Pancreas (tissue), 10 donors: ENCODE results near the gene SPACA5. TPM values are rescaled to one million over a fixed set of nuclear protein-coding genes. Genes with fewer than 3 reads are reported as not detected.
"Not testable (repeated sequence)": the region's sequence is repeated elsewhere in the genome, so short reads cannot be mapped to it uniquely, and the experiment has no call there.

Experiments used
- ATAC-seq, 4 donors: fragments of 200-7000 bp; cut with Tn5 transposase; one replicate each; pipeline versions ENCODE4 v1.8.0 to v1.9.1; 2020; ENCODE audit warnings: mild to moderate bottlenecking in 4 of 4, moderate library complexity in 4 of 4
- DNase-seq, 6 donors: peaks; one replicate each; pipeline ENCODE4 v3.0.0-alpha.2; 2020
- FAIRE-seq: peaks from 2 replicates; lab custom pipeline; 2012; peaks lifted over from hg19 to GRCh38; lab: Jason Lieb, UNC
- H3K27ac ChIP-seq, 4 donors: fragments of 200-600 bp; sonication (generic); 1 replicate in 3 of 4; 2 replicates in 1 of 4; pipeline versions ENCODE4 v1.5.0 to v1.8.0; 2020
- H3K27me3 ChIP-seq, 4 donors: fragments of 200-600 bp; one replicate each; pipeline ENCODE4 v1.8.0; 2021
- H3K36me3 ChIP-seq, 3 donors: fragments of 200-600 bp; sonication (generic) in 1 of 3; one replicate each; pipeline versions ENCODE4 v1.5.0 to v1.8.0; 2020 to 2021
- H3K4me1 ChIP-seq, 3 donors: fragments of 200-600 bp; one replicate each; pipeline ENCODE4 v1.8.0; 2021
- H3K4me3 ChIP-seq, 4 donors: fragments of 200-600 bp; sonication (generic) in 2 of 4; one replicate each; pipeline versions ENCODE4 v1.5.0 to v1.8.0; 2020 to 2021
- H3K9me3 ChIP-seq, 4 donors: fragments of 200-600 bp; one replicate each; pipeline ENCODE4 v1.8.0; 2021
- WGBS, 2 donors: extraction: QIAGEN DNeasy Blood & Tissue Kit; methylation state at CpG; one replicate each; pipeline ENCODE4 v1.1.7; 2013; 5-methylcytosine and 5-hydroxymethylcytosine counted together
- intact Hi-C, 3 donors: fragments of 100-400 bp; cut with DNase I; formaldehyde crosslinking; loops; one replicate each; pipeline versions ENCODE4 v1.11.1 to v1.14.2; 2022
- polyA plus RNA-seq, 2 donors: library from polyadenylated mRNA; stranded (reverse); fragments of 200-250 nt; gene quantifications; one replicate each; pipeline ENCODE4 v1.2.3, GENCODE V29; 2013
- total RNA-seq, 6 donors: library from RNA; stranded (reverse); fragmentation: NEBNext Ultra II Directional in 4 of 6; extraction: Animal tissue kit (Norgen Biotek cat#: 25700) in 4 of 6; gene quantifications; one replicate each; pipeline versions ENCODE4 v1.2.1 to v1.2.4, GENCODE V29; 2021 to 2023
- TF ChIP-seq, protein P1 (sequence below), 4 donors: fragments of 200-600 bp; sonication (generic) in 3 of 4; IDR thresholded peaks; one replicate each; pipeline versions ENCODE4 v1.5.0 to v1.8.0; 2021; ENCODE audit warnings: antibody characterized with exemption in 4 of 4
- donor health status: healthy with polysubstance abuse.
- donor health status: DM: no; HTN: no; CAD: no; lungs with moderate emphysema.
- donor health status: DM: no; HTN: no; CAD: no.
- donor health status: control.
- donor health status: control.
- donor health status: Bipolar disorder and iron deficiency.
- donor health status: DM: yes; HTN: yes; CAD: no.
- donor health status: DM: no; HTN: no; CAD: no.
- donor health status: DM: no; HTN: no; CAD: no.
- donor health status: DM: yes; HTN: yes; CAD: no.

The SPACA5 gene
- total RNA-seq (not detected), polyA plus RNA-seq (not detected)

DNA sequence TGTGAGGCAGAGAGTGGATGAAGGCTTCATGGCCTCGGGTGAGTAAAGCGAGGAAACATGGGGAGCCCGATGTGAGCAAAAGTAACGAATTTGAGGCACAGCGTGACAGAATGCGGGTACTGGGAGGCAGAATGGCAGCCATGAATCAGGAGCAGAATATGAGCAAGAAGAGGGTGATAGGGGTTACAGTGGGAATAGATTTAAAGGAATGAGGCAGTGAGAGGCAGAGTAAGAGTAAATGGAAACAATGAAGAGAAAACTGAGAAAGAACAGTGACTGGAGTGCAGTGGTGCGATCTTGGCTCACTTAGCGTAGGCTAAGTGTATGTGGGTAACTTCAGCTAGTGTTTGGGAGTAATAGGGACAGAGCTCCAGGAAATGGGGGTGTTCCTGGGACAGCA is at the start of gene SPACA5:
SPACA5 (plus strand) TSS at position 301 of the 400 bp plus-strand sequence. CDS start 815 bp downstream, outside the sequence.
- DNase-seq, ATAC-seq, H3K4me1 ChIP-seq, FAIRE-seq, intact Hi-C loops, H3K36me3 ChIP-seq, H3K27me3 ChIP-seq, H3K27ac ChIP-seq, H3K4me3 ChIP-seq, H3K9me3 ChIP-seq: not testable (repeated sequence)
- no CpG with 5 or more reads among the region's 8 CpGs for WGBS, 2 donors

DNA sequence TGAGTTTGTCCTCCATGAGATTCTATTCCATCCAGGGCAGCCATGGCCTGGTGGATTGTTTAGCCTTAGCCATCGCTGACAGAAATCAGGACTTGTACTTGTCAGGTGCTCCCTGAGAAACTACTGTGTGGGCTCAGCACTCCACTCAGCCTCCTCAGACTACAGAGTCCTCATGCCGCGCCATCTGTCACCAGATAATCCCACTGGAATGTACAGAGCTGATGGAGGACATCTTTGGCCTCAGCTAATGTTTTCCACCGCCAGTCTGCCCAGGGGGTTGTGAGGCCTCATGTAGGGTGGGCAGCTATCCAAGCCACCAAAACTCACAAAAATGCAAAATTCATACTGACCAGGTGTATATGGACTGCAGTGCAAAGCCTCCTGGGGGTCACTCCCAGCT is 48.6 kb upstream of the SPACA5 start:
- 84 to 86% methylated on average over 3 to 4 of the region's 4 CpGs for WGBS, 2 donors
- intact Hi-C loops, result not testable (repeated sequence)

DNA sequence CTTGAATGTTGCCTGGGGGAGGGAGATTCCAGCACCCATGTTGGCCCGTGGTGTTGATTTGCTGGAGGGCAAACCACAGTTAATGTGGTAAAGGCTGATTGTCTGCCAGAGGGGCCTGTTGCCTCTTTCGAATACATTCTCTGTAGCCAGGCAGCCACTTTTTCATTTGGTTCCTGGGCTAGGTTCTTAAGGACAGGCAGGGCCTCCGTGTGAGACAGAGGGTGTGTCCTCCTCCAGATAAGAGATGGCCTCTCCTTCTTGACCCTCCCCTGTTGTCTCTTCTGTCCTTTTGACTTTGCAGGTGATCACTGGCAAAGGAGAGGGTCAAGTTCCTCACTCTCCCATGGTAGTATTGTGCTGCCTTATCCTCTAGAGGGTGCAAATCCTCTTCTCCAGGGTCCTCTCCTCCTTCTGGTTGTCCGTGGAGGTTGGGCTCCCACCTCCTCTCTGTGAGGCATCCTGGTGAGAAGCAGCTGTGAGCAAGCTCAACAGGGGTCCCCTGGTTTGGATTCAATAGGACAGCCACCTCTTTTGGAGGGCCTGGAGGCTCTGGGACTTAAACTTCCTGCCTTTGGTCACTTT is 47.9 kb upstream of the SPACA5 start:
- H3K4me3 ChIP-seq, result no peak overlapping the region
- intact Hi-C loops, result no loop called here
- peak; percentile 64 to 86 (median 78) for ATAC-seq
- no peaks in the 10 kb centered on the region for H3K4me1 ChIP-seq
- FAIRE-seq, result no peak
- no peaks in the 10 kb centered on the region for H3K9me3 ChIP-seq
- H3K36me3 ChIP-seq, result no peaks in the 10 kb centered on the region
- WGBS, 2 donors, result 25 to 29% methylated on average over 4 of the region's 4 CpGs
- peak in 1 of 6 donors; percentile 6 for DNase-seq
- no peaks in the 10 kb centered on the region for H3K27me3 ChIP-seq
- H3K27ac ChIP-seq, result no peak overlapping the region
- TF ChIP-seq, protein P1, sequence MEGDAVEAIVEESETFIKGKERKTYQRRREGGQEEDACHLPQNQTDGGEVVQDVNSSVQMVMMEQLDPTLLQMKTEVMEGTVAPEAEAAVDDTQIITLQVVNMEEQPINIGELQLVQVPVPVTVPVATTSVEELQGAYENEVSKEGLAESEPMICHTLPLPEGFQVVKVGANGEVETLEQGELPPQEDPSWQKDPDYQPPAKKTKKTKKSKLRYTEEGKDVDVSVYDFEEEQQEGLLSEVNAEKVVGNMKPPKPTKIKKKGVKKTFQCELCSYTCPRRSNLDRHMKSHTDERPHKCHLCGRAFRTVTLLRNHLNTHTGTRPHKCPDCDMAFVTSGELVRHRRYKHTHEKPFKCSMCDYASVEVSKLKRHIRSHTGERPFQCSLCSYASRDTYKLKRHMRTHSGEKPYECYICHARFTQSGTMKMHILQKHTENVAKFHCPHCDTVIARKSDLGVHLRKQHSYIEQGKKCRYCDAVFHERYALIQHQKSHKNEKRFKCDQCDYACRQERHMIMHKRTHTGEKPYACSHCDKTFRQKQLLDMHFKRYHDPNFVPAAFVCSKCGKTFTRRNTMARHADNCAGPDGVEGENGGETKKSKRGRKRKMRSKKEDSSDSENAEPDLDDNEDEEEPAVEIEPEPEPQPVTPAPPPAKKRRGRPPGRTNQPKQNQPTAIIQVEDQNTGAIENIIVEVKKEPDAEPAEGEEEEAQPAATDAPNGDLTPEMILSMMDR (IDR thresholded peaks at IDR 0.05), result peak in 2 of 4 donors; percentile 9

More for the DNA sequence above, 48.6 kb upstream of the SPACA5 start:
- not testable (repeated sequence) for ATAC-seq, FAIRE-seq, H3K4me3 ChIP-seq, H3K9me3 ChIP-seq, DNase-seq, H3K27ac ChIP-seq, H3K36me3 ChIP-seq, H3K4me1 ChIP-seq, H3K27me3 ChIP-seq

DNA sequence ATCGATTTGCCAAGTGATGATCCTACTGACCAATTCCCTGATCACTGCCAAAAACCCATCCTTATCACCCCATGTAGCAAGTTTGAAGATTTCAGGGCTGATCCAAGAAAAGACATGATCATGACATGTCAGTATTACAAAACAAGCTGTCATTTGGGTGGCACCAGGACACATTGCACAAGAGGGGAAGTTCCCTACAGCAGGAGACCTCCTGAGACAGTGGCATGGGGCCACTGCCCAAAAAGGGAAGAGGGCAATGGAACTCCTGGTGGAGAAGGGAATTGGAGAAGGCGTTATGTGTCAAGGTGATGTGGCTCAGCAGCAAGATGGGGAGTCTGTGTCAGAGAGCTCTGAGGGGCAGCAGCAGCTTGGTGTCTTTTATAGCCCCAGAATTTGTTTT is 46.4 kb upstream of the SPACA5 start:
- no peaks in the 10 kb centered on the region for H3K4me1 ChIP-seq
- no peak overlapping the region for H3K4me3 ChIP-seq
- ATAC-seq (no peak), DNase-seq (no peak), FAIRE-seq (no peak)
- H3K9me3 ChIP-seq, result no peaks in the 10 kb centered on the region
- no peak overlapping the region for H3K27ac ChIP-seq
- H3K36me3 ChIP-seq, result no peaks in the 10 kb centered on the region
- WGBS, 2 donors, result 59 to 87% methylated on average over 2 of the region's 2 CpGs
- intact Hi-C loops, result no loop called here
- H3K27me3 ChIP-seq, result no peaks in the 10 kb centered on the region
- TF ChIP-seq, protein P1 (IDR thresholded peaks at IDR 0.05), result no peak

DNA sequence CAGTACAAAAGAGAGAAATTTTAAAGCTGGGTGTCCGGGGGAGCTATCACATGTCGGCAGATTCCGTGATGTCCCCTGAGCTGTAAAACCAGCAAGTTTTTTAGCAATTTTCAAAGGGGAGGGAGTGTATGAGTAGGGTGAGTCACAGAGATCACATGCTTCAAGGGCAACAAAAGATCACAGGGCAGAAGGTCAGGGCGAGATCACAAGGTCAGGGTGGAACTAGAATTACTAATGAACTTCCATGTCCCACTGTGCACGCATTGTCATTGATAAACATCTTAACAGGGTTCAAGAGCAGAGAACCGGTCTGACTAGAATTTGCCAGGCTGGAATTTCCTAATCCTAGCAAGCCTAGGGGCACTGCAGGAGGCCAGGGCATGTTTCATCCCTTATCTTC is 45.0 kb upstream of the SPACA5 start:
- ATAC-seq, H3K4me1 ChIP-seq, H3K36me3 ChIP-seq, H3K9me3 ChIP-seq, H3K27me3 ChIP-seq, FAIRE-seq, H3K27ac ChIP-seq, H3K4me3 ChIP-seq, DNase-seq, intact Hi-C loops: not testable (repeated sequence)
- WGBS, 2 donors, result 50 to 52% methylated on average over 6 of the region's 6 CpGs

DNA sequence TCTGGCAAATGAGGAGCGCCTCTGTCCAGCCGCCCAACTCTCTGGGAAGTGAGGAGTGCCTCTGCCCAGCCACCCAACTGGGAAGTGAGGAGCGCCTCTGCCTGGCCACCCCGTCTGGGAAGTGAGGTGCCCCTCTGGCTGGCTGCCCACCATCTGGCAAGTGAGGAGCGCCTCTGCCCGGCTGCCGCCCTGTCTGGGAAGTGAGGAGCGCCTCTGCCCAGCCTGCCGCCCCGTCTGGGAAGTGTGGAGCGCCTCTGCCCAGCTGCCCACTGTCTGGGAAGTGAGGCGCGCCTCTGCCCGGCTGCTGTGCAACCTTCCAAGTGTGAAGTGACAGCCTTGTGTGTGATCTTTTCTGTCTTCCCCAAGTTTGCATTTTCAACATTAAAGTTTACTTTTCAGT is 41.3 kb upstream of the SPACA5 start:
- H3K9me3 ChIP-seq, FAIRE-seq, H3K27ac ChIP-seq, DNase-seq, H3K36me3 ChIP-seq, H3K4me1 ChIP-seq, H3K4me3 ChIP-seq, ATAC-seq, intact Hi-C loops, H3K27me3 ChIP-seq: not testable (repeated sequence)
- WGBS, 2 donors, result 88 to 96% methylated on average over 14 of the region's 14 CpGs

DNA sequence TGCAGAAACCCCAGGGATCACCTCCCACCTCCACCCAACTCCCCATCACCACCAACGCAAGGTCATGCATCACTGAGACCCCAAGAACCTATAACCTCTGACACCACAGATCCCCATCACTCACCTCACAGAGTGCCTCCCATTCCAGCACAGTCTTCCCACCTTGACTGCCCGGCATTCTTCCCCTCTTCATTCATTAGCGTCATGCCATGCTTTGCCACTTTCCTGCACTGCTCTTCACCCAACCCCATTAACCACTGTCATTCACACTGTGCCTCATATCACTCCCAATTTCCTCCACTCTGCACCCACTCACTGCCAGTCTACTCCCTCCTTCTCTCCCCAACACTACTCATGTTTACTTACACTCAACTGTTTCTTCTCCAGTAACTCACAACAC is 33.6 kb upstream of the SPACA5 start:
- intact Hi-C loops, result no loop called here

More for the DNA sequence above, 33.6 kb upstream of the SPACA5 start:
- 81 to 92% methylated on average over 3 of the region's 3 CpGs for WGBS, 2 donors
- H3K27me3 ChIP-seq, result no peaks in the 10 kb centered on the region
- TF ChIP-seq, protein P1 (IDR thresholded peaks at IDR 0.05), result no peak
- H3K27ac ChIP-seq, result no peak overlapping the region
- H3K4me1 ChIP-seq, result no peaks in the 10 kb centered on the region
- H3K9me3 ChIP-seq, result peaks cover 0 to 8% (median 0%) of the 10 kb centered on the region in 4 donors
- FAIRE-seq (no peak), DNase-seq (no peak), ATAC-seq (no peak)
- peaks cover 0 to 6% (median 3%) of the 10 kb centered on the region in 3 donors for H3K36me3 ChIP-seq
- H3K4me3 ChIP-seq, result no peak overlapping the region
